Muscle layer of duodenum (tissue), 2 donors: ENCODE data around the gene ALG9.
A peak's percentile ranks its signal among the peaks of the same experiment; 100 is the strongest.
"Not testable (repeated sequence)": the region's sequence is repeated elsewhere in the genome, so short reads cannot be mapped to it uniquely, and the experiment has no call there.

Experiments
- H3K27ac ChIP-seq: one replicate; pipeline ENCODE4 v1.7.0; 2013; ENCODE audit warnings: mild to moderate bottlenecking, low read length
- H3K27me3 ChIP-seq: one replicate; pipeline ENCODE4 v1.7.0; 2013; ENCODE audit warnings: low read depth, mild to moderate bottlenecking, control low read depth, low read length
- H3K36me3 ChIP-seq, 2 donors: one replicate each; pipeline ENCODE4 v1.7.0; 2013; ENCODE audit warnings: low read length in 2 of 2, control low read depth in 1 of 2, mild to moderate bottlenecking in 1 of 2; ENCODE audit not compliant: insufficient read depth in 2 of 2, control insufficient read depth in 1 of 2
- H3K4me1 ChIP-seq, 2 donors: one replicate each; pipeline ENCODE4 v1.7.0; 2013; ENCODE audit warnings: low read length in 2 of 2, mild to moderate bottlenecking in 2 of 2, control low read depth in 1 of 2, moderate library complexity in 1 of 2; ENCODE audit not compliant: insufficient read depth in 2 of 2, control insufficient read depth in 1 of 2
- H3K4me3 ChIP-seq, 2 donors: one replicate each; pipeline ENCODE4 v1.7.0; 2013; ENCODE audit warnings: low read length in 2 of 2, low read depth in 1 of 2, mild to moderate bottlenecking in 1 of 2
- H3K9me3 ChIP-seq, 2 donors: one replicate each; pipeline ENCODE4 v1.7.0; 2013; ENCODE audit warnings: low read length in 2 of 2, control low read depth in 1 of 2, mild to moderate bottlenecking in 1 of 2; ENCODE audit not compliant: control insufficient read depth in 1 of 2
- donor health status: healthy.

ALG9 gene

DNA sequence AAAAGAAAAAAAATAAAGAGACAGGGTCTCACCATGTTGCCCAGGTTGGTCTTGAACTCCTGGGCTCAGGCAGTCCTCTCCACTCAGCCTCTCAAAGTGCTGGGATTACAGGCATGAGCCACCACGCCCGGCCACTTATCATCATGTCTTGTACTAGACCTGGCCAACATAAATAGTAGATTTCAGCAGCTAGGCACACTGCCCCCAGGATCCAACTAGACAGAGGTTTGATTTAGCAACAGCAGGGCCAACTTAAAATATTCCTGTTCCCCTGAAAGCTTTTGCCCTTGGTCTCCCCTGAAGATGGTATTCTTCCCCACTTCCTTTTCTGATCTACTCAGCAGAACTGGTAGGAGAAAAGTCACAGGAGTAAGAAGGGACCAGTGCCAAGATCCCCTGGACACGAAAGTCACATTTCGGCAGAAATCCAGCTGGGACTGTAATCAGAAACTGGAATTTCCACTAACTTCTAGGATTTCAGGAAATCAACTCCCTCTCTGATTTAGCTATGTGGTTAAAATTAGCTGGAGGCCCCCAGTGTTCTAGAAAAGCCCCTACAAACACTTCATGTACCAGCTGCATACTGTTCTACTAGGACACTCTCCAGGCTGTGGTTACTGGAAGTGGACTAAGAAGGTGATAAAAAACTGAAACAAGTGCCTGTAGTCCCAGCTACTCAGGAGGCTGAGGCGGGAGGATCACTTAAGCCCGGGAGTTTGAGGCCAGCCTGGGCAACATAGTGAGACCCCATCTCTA lies 96.2 kb downstream of the ALG9 start:
- no peaks in the 10 kb centered on the region for H3K36me3 ChIP-seq
- H3K27me3 ChIP-seq: no peaks in the 10 kb centered on the region
- no peaks in the 10 kb centered on the region for H3K4me1 ChIP-seq
- H3K9me3 ChIP-seq: no peaks in the 10 kb centered on the region
- no peak overlapping the region for H3K4me3 ChIP-seq
- no peak overlapping the region for H3K27ac ChIP-seq

DNA sequence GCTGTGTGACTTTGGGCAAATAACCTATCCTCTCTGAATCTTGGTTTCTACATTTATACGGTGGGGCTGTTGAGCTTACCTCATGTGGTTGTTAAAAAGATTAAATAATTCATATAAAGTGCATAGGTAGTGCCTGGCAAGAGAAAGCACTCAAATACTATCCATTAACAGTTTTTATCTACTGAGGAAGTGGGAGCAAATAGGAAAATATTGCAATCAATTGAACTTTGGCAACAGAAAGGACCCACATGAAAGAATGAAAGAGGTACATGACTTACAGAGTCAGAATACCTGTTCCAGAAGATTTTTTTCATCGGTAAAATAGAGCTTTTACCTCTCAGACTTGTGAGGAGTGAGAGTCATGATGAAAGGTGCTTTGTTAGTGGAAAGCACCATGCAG lies 98.8 kb downstream of the ALG9 start:
- Histone ChIP-seq H3K27me3 (no peaks in the 10 kb centered on the region), H3K4me3 (no peak overlapping the region), H3K27ac (no peak overlapping the region), H3K36me3 (no peaks in the 10 kb centered on the region), H3K9me3 (no peaks in the 10 kb centered on the region), H3K4me1 (no peaks in the 10 kb centered on the region)

DNA sequence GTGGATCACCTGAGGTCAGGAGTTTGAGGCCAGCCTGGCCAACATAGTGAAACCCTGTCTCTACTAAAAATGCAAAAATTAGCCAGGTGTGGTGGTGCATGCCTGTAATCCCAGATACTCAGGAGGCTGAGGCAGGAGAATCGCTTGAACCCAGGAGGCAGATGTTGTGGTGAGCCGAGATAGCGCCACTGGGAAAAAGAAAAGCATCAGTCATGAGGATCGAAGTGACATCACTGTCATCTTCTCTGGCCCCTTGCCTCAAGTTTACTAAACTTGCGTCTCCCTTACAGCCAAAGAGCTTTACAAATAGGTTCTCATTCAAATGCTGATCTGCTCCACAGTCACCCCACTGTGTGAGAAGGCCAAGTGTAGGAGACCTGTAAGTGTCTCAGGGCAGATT lies 100.2 kb downstream of the ALG9 start:
- not testable (repeated sequence) for H3K27me3 ChIP-seq, H3K36me3 ChIP-seq, H3K9me3 ChIP-seq, H3K27ac ChIP-seq, H3K4me1 ChIP-seq, H3K4me3 ChIP-seq

GRCh38 chr11:111770581-111771134 lies 100.7 kb downstream of the ALG9 start:
- Histone ChIP-seq H3K36me3 (no peaks in the 10 kb centered on the region), H3K27ac (no peak overlapping the region), H3K9me3 (no peaks in the 10 kb centered on the region), H3K27me3 (no peaks in the 10 kb centered on the region), H3K4me3 (no peak overlapping the region), H3K4me1 (peaks cover 0 to 9% of the 10 kb centered on the region in 2 donors)

DNA sequence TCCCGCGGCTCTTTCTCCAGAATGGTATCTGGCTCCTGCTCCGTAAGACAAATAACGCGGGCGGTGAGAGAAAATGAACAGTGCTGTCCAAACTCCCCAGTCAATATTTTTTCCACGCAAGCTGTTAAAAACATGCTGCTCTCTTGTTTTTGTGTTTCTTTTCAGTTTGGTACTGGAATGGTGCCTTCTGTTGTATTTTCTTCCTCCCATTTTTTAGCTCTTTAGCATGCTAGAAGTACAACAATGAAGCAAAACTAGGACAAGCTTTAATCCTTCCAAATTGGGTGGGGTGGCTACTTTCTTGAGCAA lies 104.6 kb downstream of the ALG9 start:
- peak overlapping the region; percentile 85 to 93 for H3K4me3 ChIP-seq
- peaks cover 0 to 32% of the 10 kb centered on the region in 2 donors for H3K4me1 ChIP-seq
- H3K36me3 ChIP-seq: peaks cover 9 to 15% of the 10 kb centered on the region in 2 donors
- peak overlapping the region; percentile 97 for H3K27ac ChIP-seq
- H3K9me3 ChIP-seq: no peaks in the 10 kb centered on the region
- no peaks in the 10 kb centered on the region for H3K27me3 ChIP-seq

DNA sequence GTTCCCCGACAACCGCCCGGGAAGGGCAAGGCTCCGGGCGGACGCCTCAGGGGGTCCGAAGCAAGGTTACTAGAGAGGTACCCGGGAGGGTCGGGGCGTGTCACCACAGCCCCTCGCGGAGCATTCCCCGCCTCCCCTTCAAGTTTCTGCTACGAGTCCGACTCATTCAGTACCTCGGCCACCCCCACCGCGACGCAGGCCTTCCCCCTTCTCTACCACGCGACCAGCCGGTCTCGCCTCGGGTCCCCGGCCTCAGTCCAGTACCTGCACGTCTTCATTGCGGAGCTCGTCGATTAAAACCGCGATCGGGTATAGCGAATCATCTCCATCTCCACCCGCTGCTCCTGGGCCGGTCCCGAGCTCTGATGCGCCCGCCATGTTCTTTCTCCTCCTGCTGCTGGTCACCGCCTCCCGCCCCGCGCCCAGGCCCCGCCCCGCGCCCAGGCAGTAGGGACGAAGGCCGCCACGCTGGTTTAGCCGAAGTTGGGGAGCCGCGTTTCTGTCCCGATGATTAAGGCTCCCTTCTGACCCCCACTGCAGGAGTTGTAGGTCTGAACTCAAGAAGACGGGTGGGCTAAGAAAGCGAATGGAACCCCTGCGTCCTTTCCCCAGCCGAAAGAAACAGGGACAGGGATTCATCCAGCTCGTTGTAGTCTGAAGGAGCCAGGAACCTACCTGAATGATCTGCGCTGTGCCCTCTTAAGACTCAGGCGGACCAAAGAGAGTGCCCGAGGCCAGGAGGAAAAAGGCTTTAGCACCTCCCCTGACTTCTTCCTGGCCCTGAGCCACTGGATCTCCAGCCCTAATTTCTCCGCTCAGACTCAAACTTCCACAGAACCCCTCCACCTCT lies 105.2 kb downstream of the ALG9 start, which contains the start of gene PPP2R1B:
Gene PPP2R1B (minus strand): TSS at position 406 of the 850 bp plus-strand sequence. CDS start 28 bp downstream, at position 378.
- H3K9me3 ChIP-seq: no peaks in the 10 kb centered on the region
- no peaks in the 10 kb centered on the region for H3K27me3 ChIP-seq
- peaks cover 12 to 18% of the 10 kb centered on the region in 2 donors for H3K36me3 ChIP-seq
- peaks cover 0 to 32% of the 10 kb centered on the region in 2 donors for H3K4me1 ChIP-seq
- H3K4me3 ChIP-seq: peak within 1 kb of the TSS; percentile 85 to 93
- H3K27ac ChIP-seq: peak within 1 kb of the TSS; percentile 97

- no peaks in the 10 kb centered on the region for H3K9me3 ChIP-seq
- H3K4me3 ChIP-seq: peak overlapping the region; percentile 85 to 93
- H3K27ac ChIP-seq: peak overlapping the region; percentile 70
- H3K4me1 ChIP-seq: peaks cover 0 to 32% of the 10 kb centered on the region in 2 donors
- H3K36me3 ChIP-seq: peaks cover 19 to 26% of the 10 kb centered on the region in 2 donors
- no peaks in the 10 kb centered on the region for H3K27me3 ChIP-seq
Observed at GRCh38 chr11:111765320-111765983, 105.9 kb downstream of the ALG9 start.

DNA sequence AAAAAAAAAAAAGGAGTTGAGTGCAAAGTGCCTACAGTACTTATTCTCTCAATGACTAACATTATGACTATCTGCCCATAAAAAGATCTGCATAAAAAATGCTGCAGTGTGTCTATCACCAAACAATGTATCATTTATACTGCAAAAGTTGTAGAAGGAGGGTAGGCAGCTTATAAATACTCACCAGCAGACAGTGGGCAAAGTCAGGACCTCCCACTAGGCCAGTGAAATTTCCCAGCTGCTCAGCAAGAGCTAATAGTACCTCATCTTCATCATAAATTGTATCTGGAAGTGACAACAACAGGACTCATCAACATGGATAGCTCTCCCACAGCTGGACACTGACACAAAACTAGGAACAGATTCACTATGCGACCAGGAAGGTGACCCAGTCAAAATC lies 106.8 kb downstream of the ALG9 start:
- Histone ChIP-seq H3K36me3 (peaks cover 27 to 34% of the 10 kb centered on the region in 2 donors), H3K4me1 (peaks cover 0 to 32% of the 10 kb centered on the region in 2 donors), H3K4me3 (peak overlapping the region; percentile 85 to 93), H3K27ac (peak overlapping the region; percentile 70), H3K9me3 (no peaks in the 10 kb centered on the region), H3K27me3 (no peaks in the 10 kb centered on the region)

- H3K4me1 ChIP-seq: peaks cover 0 to 32% of the 10 kb centered on the region in 2 donors
- H3K27me3 ChIP-seq: no peaks in the 10 kb centered on the region
- H3K4me3 ChIP-seq: no peak overlapping the region
- no peaks in the 10 kb centered on the region for H3K9me3 ChIP-seq
- H3K36me3 ChIP-seq: peaks cover 36 to 42% of the 10 kb centered on the region in 2 donors
- no peak overlapping the region for H3K27ac ChIP-seq
Observed at GRCh38 chr11:111762981-111763643, 108.3 kb downstream of the ALG9 start.

- Histone ChIP-seq H3K27ac (no peak overlapping the region), H3K9me3 (no peaks in the 10 kb centered on the region), H3K4me1 (peaks cover 0 to 32% of the 10 kb centered on the region in 2 donors), H3K27me3 (no peaks in the 10 kb centered on the region), H3K36me3 (peaks cover 36 to 42% of the 10 kb centered on the region in 2 donors), H3K4me3 (no peak overlapping the region)
Observed at GRCh38 chr11:111762526-111762925, 108.9 kb downstream of the ALG9 start.
